ENCODE measurements around the gene OXER1. TPM values are rescaled to one million over a fixed set of nuclear protein-coding genes. Genes with fewer than 3 reads are reported as not detected.

Gene OXER1
- total and polyA plus RNA-seq, 2 of the 13 experiments (the other 11 are each of a cell fraction or from before 2014, with no cell fraction given), result 8.0 to 9.0 TPM

DNA sequence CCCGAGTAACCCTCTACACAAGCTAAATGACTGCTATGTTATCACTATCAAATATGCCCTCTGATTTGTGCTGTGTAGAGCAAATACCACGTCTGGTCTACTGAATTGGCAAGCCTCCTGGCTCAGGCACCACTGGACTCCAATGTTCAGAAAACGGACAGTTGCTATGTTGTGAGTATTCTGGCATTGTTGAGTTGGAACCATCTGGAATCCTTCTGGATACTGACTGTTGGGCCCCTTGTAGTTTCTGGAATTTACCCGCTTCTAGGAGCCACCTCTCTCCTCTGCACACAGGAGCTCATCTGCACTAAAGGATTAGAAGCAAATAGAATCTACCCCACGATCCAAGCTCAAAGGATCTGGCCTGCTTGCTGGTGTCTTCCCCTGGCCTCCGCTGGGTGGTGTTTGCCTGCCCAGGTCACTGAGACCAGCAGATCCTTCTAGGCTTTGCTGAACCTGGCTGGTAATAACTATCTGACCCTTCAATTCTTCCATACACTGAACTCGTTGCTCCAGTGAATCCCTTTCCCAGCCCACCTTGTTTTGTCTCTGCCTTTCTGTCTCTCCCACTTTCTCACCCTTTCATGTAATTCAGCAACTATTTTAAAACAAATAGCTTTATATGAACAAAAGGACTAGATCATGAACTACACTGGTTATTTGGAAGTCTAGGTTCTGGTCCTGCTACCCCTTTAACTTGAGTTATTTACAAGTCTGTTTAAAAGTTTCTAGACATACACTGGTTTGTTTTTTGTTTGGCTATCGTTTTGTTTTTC is 30.5 kb upstream of the OXER1 start:
- POLR2A ChIA-PET, result interaction anchor here (0.7 to 9.3 kb wide), 13 partner anchors 8 to 801 kb away, joined by 3 to 287 read pairs (median 3); partner anchors contain the start of gene THADA
- WGBS (ENCODE audit: low lambda C conversion rate), result 6% methylated on average over 8 of the region's 8 CpGs
- CTCF ChIA-PET (ENCODE audit: low intra/inter-chr PET ratio, low total read pairs), result interaction anchor here (0.6 to 1.2 kb wide), 4 partner anchors 16 to 33 kb away, joined by 3 to 7 read pairs (median 4); no protein-coding TSS in a partner anchor
- peak overlapping the region; percentile 95 for H3K27ac ChIP-seq (ENCODE audit: extremely low read length, insufficient read depth, low read length)
- intact Hi-C loops (cut with micrococcal nuclease; ENCODE audit: unreplicated experiment), result loop anchor here (1.0 kb wide), 2 partner anchors 10 to 15 kb away; no protein-coding TSS in a partner anchor
- no peaks in the 10 kb centered on the region; a peak in 1 of 5 replicates for H3K27me3 ChIP-seq (ENCODE audit: control insufficient read depth in 1 of 2, insufficient read depth in 2 of 2, low read length in 2 of 2)
- peak overlapping the region; percentile 98 to 99 (median 99) for H3K4me3 ChIP-seq (replicated peaks in 1 of 3; ENCODE audit: insufficient read depth in 1 of 3, low read depth in 2 of 3, low read length in 3 of 3)
- no peaks in the 10 kb centered on the region for H4K20me1 ChIP-seq (ENCODE audit: insufficient read depth, low read length)
- in situ Hi-C loops (cut with HindIII; ENCODE audit: extremely low pct_ligation_motif_present, low pct_unique_long_range_greater_than_20kb), result no loop called here
- peaks cover 3% of the 10 kb centered on the region in 2 experiments; a peak in 1 of 5 replicates for H3K36me3 ChIP-seq (replicated peaks in 1 of 2; ENCODE audit: control insufficient read depth in 1 of 2, insufficient read depth in 2 of 2, low read length in 2 of 2)
- H2AFZ ChIP-seq (ENCODE audit: low read length), result no peak overlapping the region
- H3K9ac ChIP-seq (ENCODE audit: insufficient read depth, low read depth, low read length), result peak overlapping the region; percentile 99
- ATAC-seq, result peak; percentile 75
- no TSS peak for BruUV-seq (replicated peaks)
- H3K9me3 ChIP-seq (ENCODE audit: low read length), result no peaks in the 10 kb centered on the region
- DNase-seq (ENCODE audit: low spot score), result peak; percentile 86
- H3K79me2 ChIP-seq (ENCODE audit: insufficient read depth, low read length), result peaks cover 50% of the 10 kb centered on the region
- H3K4me1 ChIP-seq (ENCODE audit: insufficient read depth, low read length), result peaks cover 56% of the 10 kb centered on the region
- peak; percentile 96 for FAIRE-seq
- peak overlapping the region; percentile 86 for H3K4me2 ChIP-seq (ENCODE audit: low read depth, low read length)
- TF ChIP-seq SETDB1 (CRISPR knock-in tag; IDR thresholded peaks at IDR 0.05; ENCODE audit: borderline replicate concordance) (no peak), MYNN (CRISPR knock-in tag; IDR thresholded peaks at IDR 0.05; ENCODE audit: low read depth) (no peak), CBX2 (IDR thresholded peaks at IDR 0.05; ENCODE audit: low read depth, low read length) (no peak), CBX2 (CRISPR knock-in tag; IDR thresholded peaks at IDR 0.05; ENCODE audit: low read depth) (no peak), ZGPAT (CRISPR knock-in tag; IDR thresholded peaks at IDR 0.05) (peak; percentile 45; the same call in 1 of the 2 replicates), SAFB2 (CRISPR knock-in tag; IDR thresholded peaks at IDR 0.05; ENCODE audit: borderline replicate concordance, low read depth) (no peak), ZNF430 (CRISPR knock-in tag; IDR thresholded peaks at IDR 0.05) (no peak), ISL2 (CRISPR knock-in tag; IDR thresholded peaks at IDR 0.05) (0 out of 2 replicates have a peak, but pooled peaks have one; percentile 35), CREB3 (CRISPR knock-in tag; IDR thresholded peaks at IDR 0.05) (no peak), ZNF335 (CRISPR knock-in tag; IDR thresholded peaks at IDR 0.05) (no peak), ZNF260 (CRISPR knock-in tag; IDR thresholded peaks at IDR 0.05; ENCODE audit: borderline replicate concordance, low read depth) (no peak), ARID2 (CRISPR knock-in tag; IDR thresholded peaks at IDR 0.05; ENCODE audit: borderline replicate concordance) (no peak), ZNF740 (CRISPR knock-in tag; IDR thresholded peaks at IDR 0.05) (no peak), RXRB (CRISPR knock-in tag; IDR thresholded peaks at IDR 0.05; ENCODE audit: borderline replicate concordance) (0 out of 2 replicates have a peak, but pooled peaks have one; percentile 33), POLR2AphosphoS2 (IDR thresholded peaks at IDR 0.05; ENCODE audit: low read depth, low read length) (no peak), ZNF616 (CRISPR knock-in tag; IDR thresholded peaks at IDR 0.05; ENCODE audit: low read depth) (no peak), GPBP1L1 (CRISPR knock-in tag; IDR thresholded peaks at IDR 0.05) (no peak), HNRNPL (IDR thresholded peaks at IDR 0.05; ENCODE audit: low read depth, low read length) (no peak)
- TF ChIP-seq, protein P1, sequence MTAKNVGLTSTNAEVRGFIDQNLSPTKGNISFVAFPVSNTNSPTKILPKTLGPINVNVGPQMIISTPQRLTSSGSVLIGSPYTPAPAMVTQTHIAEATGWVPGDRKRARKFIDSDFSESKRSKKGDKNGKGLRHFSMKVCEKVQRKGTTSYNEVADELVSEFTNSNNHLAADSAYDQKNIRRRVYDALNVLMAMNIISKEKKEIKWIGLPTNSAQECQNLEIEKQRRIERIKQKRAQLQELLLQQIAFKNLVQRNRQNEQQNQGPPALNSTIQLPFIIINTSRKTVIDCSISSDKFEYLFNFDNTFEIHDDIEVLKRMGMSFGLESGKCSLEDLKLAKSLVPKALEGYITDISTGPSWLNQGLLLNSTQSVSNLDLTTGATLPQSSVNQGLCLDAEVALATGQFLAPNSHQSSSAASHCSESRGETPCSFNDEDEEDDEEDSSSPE (CRISPR knock-in tag; IDR thresholded peaks at IDR 0.05), result no peak
